ENCODE results near the gene GCAT.

Gene GCAT

GRCh38 chr22:37807410-37808293 is at the start of gene GCAT:
Gene GCAT, plus strand, starts transcription at chr22:37807934. Its CDS starts 34 bp downstream, at chr22:37807968.
- DNase-seq: peak; percentile 97

DNA sequence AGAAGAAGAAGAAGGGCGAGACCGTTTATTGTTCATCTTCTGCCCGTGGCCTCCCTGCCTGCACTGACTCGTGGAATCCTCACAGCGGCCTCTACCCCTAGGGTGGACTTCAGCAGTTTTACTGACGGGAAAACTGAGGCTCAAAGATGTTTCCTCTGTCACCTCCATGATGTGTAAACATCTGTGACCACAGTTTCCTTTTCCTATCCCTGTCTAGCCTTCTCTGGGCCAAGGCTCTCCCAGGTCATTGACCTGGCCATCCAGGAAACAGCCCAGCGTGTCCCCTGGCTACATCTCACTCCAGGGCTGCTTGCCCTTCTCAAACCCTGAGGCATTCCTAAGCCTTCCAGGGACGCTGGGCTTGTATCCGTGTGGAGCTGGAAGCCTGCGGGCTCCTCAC is 49.0 kb upstream of the GCAT start:
- DNase-seq: no peak

DNA sequence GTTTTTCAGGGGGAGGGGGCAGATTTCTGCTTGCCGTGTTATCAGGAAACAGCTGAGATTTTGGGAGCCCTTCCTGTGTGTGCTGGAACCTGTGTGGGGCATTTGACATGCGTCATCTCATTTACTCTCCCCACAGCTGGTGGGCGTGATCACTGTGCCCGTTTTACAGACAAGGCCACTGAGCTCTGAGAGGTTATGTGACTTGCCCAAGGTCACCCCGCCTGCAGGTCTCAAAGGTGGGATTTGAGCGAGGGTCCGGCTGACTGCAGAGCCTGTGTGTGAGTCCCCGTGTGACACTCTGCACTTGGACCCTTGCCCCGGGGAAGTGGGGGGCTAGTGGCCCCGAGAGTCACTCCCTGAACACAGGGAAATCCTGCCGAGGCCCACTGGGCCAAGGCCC is 48.5 kb upstream of the GCAT start:
- no peak for DNase-seq

- no peak for DNase-seq
Measured at GRCh38 chr22:37760152-37760551, 47.6 kb upstream of the GCAT start.

DNA sequence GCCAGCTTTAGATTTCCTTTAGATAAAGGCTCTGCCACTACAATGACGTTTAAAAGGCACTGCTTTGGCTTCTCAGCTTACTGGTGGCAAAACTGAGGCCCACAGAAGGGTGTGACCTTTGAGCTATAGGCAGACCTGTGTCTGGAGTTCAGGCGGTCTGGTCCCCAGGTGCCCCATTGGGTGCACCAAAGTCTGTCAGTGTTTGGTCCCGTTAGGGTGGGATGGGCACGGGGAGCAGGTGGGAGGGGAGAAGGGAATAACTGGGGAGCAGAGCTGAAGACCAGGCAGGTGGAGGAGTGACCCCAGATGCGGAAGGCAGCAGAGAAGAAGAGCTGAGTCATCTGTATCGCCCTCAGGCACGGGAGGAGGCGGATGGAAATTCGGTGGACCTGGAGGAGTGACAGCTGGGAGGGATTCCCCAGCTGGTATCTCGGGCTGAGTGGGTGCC is 45.3 kb upstream of the GCAT start:
- no peak for DNase-seq

DNA sequence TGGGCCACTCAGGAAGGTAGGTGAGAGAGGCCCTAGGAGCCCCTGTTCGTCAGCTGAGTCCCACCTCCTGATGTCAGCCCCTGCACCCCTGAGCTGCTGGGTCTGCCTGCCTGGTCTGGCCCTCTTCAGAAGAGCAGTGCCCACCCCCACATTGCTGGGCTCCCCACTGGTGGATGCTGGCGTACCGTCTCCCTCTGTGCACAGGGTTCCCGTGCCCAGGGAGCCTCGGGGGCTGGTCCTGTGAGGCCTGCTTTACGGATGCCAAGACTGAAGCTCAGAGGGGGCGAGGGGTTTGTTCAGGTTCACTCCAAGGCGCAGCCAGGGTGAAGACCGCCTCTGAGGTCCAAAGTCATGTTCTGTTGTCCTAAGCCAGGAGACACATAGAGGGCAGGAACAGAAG is 44.7 kb upstream of the GCAT start:
- DNase-seq: no peak

DNA sequence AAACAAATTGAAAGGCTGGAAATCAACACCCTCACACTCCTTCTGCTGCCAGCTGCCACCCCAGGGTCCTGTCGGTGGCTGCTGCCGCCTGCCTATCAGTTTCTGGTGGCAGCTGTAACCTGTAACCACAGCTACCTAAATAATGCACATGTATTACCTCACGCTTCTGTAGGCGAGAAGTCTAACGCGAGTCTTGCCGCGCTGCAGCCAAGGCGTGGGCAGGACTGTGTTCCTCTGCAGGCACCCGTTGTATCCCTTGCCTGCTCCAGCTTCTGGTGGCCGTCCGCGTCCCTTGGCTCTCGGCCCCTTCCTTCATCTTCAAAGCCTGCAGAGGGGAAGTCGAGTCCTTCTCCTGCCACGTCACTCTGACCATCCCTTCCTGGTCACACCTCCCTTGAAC is 44.1 kb upstream of the GCAT start:
- DNase-seq: no peak

DNA sequence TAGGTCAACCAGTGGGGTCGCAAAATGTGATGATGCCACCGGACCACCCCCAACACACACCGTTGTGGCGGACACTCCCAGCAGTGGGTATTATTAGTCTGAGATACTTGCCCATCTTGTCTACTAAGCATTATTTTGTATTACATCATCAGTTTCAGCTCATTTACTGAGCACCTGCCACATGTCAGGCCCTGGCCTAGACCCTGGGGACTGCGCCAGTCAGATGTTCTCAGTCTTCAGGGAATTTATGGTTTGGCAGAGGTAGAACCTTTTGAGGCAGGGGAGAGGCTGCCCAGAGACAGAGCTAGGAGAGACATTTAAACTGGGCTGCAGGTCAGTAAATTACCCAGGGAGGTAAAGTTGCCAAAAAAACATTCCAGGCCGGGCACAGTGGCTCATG is 43.1 kb upstream of the GCAT start:
- no peak for DNase-seq

- DNase-seq: no peak
Measured at GRCh38 chr22:37765498-37765897, 42.2 kb upstream of the GCAT start.

DNA sequence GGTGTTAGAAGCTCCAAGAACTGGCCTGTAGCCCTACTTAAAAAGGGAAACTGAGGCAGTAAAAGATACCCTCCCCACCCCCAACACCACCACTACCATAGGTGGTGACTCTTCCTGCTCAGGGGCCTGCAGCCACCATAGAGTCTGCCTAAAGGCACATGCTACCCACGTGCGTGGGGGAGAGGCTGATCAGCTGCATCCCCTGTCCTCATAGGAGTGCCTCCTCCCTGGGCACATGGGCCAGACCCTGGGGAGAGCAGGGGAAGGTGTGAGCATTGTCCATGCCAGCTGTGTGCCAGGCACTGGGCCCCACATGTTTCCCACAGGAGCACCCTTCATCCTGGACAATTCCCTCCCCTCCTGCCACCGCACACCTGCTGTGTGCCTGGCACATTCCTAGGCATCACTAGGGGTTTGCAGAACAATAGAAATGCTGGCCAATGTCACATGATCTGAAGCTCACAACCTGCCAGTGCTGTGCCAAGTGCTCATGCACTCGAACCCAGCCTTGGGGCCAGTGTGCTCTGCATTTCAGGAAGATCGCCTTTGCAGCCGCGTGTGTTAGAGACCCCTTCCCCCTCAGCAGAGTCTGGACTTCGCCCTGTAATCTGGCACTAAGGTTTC is 41.7 kb upstream of the GCAT start:
- no peak for DNase-seq

- no peak for DNase-seq
Measured at GRCh38 chr22:37768273-37768672, 39.5 kb upstream of the GCAT start.

DNA sequence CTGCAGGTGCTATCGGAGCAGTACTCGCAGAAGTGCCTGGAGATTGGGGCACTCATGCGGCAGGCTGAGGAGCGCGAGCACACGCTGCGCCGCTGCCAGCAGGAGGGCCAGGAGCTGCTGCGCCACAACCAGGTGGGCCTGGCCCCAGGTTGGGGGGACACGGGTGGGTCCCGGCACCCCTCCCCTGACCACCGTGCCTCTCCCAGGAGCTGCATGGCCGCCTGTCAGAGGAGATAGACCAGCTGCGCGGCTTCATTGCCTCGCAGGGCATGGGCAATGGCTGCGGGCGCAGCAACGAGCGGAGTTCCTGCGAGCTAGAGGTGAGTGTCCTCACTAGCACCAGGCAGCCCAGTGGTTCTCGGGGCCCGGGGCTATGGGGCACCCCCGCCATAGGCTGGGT is 38.7 kb upstream of the GCAT start:
- no peak for DNase-seq

GRCh38 chr22:37771081-37771480 is 36.7 kb upstream of the GCAT start:
- DNase-seq: no peak

- no peak for DNase-seq
Measured at GRCh38 chr22:37771702-37772427, 35.9 kb upstream of the GCAT start.

- no peak for DNase-seq
Measured at GRCh38 chr22:37774728-37775127, 33.0 kb upstream of the GCAT start.

- DNase-seq: peak; percentile 75
Measured at GRCh38 chr22:37775785-37776638, 31.7 kb upstream of the GCAT start.

GRCh38 chr22:37776639-37777005 is 31.1 kb upstream of the GCAT start:
- no peak for DNase-seq

DNA sequence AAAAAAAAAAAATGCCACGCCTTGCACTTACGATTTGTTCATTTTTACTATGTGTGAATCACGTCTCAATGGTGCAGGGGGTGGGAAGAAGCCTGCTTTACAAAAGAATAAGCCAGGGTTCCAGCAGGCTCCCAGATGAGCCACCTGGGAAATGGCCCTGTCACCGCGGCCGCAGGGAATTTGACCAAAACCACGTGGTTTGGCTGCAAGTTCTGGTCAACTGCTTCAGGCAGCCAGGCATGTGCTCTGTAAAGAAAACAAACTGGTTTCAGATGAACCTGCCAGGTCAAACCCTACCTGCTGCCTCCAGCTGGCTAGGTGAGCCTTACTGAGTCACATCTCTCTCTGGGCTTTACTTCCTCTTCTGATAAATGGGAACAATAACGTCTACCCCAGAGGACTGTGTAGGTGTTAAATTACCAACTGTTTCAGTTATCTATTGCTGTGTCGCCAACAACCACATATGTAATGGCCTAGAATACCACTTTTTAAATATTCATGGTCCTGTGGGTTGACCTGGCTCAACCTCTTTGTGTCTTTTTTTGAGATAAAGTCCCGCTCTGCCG is 30.5 kb upstream of the GCAT start:
- DNase-seq: peak; percentile 75

DNA sequence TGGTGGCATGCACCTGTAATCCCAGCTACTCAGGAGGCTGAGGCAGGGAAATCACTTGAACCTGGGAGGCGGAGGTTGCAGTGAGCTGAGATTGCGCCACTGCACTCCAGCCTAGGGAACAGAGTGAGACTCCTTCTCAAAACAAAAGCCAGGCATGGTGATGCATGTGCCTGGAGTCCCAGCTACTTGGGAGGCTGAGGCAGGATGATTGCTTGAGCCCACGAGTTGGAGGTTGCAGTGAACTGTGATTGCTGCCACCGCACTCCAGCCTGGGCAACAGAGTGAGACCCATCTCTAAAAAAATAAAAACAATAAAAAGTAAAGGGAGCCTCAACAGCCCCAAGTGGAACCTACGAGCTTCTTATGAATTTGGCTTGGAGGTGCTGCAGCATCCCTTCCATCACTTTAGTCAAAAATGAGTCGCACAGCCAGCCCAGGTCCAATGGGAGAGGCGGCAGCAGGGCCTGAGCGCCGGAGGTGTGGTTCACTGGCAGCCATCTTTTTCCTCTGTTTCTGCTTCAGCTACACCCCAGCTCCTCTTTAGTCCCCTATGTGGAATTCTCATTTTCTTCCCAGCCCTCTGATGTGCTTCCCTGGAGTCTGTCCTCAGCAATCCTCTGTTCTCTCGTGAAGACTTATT is 29.2 kb upstream of the GCAT start:
- DNase-seq: no peak

DNA sequence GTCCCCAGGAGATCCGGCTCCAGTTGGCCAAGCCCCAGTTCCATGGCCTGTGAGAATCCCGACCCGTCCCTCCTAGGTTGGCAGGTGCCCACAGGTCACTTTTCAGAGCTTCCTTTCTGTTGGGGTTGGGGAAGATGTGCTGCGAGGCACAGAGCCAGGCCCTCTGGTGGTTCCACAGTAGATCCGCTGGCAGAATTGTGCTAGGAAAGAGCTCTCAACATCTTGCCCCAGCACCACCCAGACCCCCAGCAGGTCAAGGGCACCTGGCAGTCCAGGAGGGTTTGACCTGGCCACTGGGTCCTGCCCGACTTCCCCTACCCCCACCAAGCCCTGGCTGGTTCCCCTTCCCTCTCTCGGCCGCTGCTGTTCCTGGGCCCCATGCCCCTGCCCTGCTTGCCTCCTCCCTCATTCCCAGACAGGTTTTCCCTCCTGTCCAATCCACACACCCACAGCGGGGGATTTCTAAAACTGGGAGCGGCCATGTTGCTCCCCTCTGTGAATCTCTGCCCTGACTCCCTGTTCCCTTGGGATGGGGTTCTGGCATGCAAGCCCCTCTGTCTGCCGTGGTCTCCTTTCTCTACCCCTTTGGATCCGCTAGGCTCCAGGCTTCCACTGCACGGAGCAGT is 26.2 kb upstream of the GCAT start:
- no peak for DNase-seq

All from fibroblast of skin of right quadriceps (primary cell).